DMS79 treated with DMSO at 0.1 percent for 48 hours (cell line): ENCODE data around the gene COQ9.
"Not testable (repeated sequence)": the region's sequence is repeated elsewhere in the genome, so short reads cannot be mapped to it uniquely, and the experiment has no call there.

Experiments used
- DNase-seq: peaks from one replicate; lab custom pipeline; 2025; lab: John Stamatoyannopoulos, UW

Gene COQ9

GRCh38 chr16:57447186-57447962, at the start of gene COQ9, which contains the start of gene CIAPIN1:
Gene COQ9 (plus strand): TSS chr16:57447479. CDS start chr16:57447506, 27 bp downstream.
Gene CIAPIN1 (minus strand): TSS chr16:57447385. CDS start chr16:57440928, 6,457 bp downstream.
- DNase-seq = peak; percentile 29

GRCh38 chr16:57397493-57397892, 49.8 kb upstream of the COQ9 start:
- not testable (repeated sequence) for DNase-seq

- no peak for DNase-seq
Observed at GRCh38 chr16:57401943-57402640, 45.2 kb upstream of the COQ9 start.

GRCh38 chr16:57403965-57404817, 43.1 kb upstream of the COQ9 start, which contains the start of gene CCL17:
Gene CCL17 (plus strand): TSS chr16:57404767. CDS start chr16:57413933, 9,166 bp downstream.
- no peak for DNase-seq

- no peak for DNase-seq
Observed at GRCh38 chr16:57405097-57405496, 42.2 kb upstream of the COQ9 start.

GRCh38 chr16:57406881-57407280, 40.4 kb upstream of the COQ9 start:
- DNase-seq = no peak

- DNase-seq = no peak
Observed at GRCh38 chr16:57407521-57408353, 39.5 kb upstream of the COQ9 start.

GRCh38 chr16:57409065-57409464, 38.2 kb upstream of the COQ9 start:
- DNase-seq = no peak

- DNase-seq = peak; percentile 19
Observed at GRCh38 chr16:57409870-57410587, 37.2 kb upstream of the COQ9 start.

- DNase-seq = no peak
Observed at GRCh38 chr16:57411362-57411976, 35.8 kb upstream of the COQ9 start.

- DNase-seq = no peak
Observed at GRCh38 chr16:57412584-57412983, 34.7 kb upstream of the COQ9 start.

GRCh38 chr16:57413301-57413730, 34.0 kb upstream of the COQ9 start:
- DNase-seq = no peak

GRCh38 chr16:57413733-57414132, 33.5 kb upstream of the COQ9 start:
- DNase-seq = no peak

- DNase-seq = no peak
Observed at GRCh38 chr16:57416084-57416483, 31.2 kb upstream of the COQ9 start.

GRCh38 chr16:57419506-57419905, 27.8 kb upstream of the COQ9 start:
- DNase-seq = no peak

- DNase-seq = no peak
Observed at GRCh38 chr16:57422026-57422944, 25.0 kb upstream of the COQ9 start.

GRCh38 chr16:57423152-57423551, 24.1 kb upstream of the COQ9 start:
- no peak for DNase-seq

GRCh38 chr16:57424583-57424982, 22.7 kb upstream of the COQ9 start:
- DNase-seq = no peak

- no peak for DNase-seq
Observed at GRCh38 chr16:57426356-57426755, 20.9 kb upstream of the COQ9 start.
